ENCODE data around the gene ICOS. TPM values are rescaled to one million over a fixed set of nuclear protein-coding genes. Genes with fewer than 3 reads are reported as not detected.

Gene ICOS
- total RNA-seq, 1 experiment from 2014 or later = not detected

DNA sequence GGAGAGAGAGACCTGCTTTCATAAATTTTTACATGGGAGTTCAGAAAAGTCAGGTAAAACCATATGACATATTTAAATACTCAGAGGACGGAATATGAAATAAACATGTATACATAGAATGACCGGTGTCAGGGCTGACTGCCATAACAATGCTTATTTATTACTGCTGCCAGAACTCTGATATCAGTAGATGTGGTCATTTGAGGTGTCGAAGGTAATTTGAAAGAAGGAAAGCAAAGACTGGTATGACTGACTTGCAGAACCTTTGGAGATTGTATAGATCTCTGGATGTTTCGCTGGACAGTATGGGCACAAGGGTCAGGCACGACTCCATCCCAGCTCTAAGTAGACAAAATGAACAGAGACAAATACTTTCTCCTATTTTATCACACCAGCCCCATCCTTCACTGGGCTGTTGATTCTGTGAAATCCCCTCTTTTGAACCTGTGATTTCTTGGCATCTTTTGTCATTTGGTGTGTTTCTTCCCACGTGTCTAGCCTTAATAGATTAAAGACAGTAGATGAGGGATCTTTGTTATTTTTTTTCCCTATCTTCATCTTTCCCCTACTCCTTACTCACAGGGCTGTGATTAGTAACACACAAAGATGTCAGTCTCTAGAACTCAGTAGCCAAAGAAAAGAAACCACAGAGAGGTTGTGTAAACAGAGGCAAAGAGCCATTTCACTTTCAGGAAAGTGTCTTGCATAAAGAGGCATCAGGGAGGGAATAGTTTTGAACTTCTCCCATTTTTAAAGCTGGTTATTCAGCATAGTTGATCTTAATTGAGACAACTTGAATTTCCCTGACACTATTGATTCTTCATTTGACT, 61.6 kb downstream of the ICOS start:
- Histone ChIP-seq H3K36me3 (replicated peaks; ENCODE audit: control insufficient read depth, insufficient read depth, low read length) (no peaks in the 10 kb centered on the region), H3K4me3 (ENCODE audit: insufficient read depth, low read depth, low read length) (no peak overlapping the region), H3K27me3 (ENCODE audit: control insufficient read depth, insufficient read depth, low read length) (no peaks in the 10 kb centered on the region)
- no peak for DNase-seq

DNA sequence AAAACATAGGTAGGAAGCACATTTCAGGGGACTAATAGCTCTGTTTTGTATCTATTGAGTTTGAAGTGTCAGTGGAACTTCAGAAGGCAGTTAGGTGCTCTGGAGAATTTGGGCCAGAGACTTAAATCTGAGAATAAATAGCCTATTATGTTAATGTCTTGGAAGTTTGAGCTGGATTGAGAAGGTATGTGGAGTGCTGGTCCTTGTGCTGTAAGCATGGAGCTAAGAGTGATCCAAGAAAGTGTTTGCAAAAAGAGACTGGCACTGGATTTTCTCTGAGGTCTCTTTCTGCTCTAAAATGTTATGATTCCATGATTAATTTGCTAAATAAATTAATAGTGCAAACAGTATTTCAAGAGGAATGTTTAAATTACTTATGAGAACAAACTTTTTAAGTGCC, 63.3 kb downstream of the ICOS start:
- Histone ChIP-seq H3K36me3 (replicated peaks; ENCODE audit: control insufficient read depth, insufficient read depth, low read length) (no peaks in the 10 kb centered on the region), H3K27me3 (ENCODE audit: control insufficient read depth, insufficient read depth, low read length) (no peaks in the 10 kb centered on the region), H3K4me3 (ENCODE audit: insufficient read depth, low read depth, low read length) (no peak overlapping the region)
- DNase-seq = no peak

DNA sequence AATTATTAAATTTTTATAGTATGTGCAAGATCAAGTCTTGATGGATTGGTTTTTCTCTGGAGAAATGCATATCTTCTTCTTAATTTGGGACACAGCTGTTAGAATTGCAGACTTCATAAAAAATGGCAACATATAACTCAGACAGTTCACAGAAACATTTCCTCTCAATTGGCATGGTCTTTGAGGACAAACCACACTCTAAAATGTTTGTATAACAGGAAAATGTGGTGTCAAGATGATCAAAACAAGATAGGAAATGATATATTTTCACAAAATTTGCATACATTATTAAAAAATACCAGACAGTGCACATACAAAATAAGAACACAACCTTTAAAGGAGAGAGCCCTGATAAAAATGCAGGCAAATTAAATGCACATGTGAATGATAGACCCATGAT, 63.9 kb downstream of the ICOS start:
- H3K27me3 ChIP-seq (ENCODE audit: control insufficient read depth, insufficient read depth, low read length) = no peaks in the 10 kb centered on the region
- DNase-seq = no peak

DNA sequence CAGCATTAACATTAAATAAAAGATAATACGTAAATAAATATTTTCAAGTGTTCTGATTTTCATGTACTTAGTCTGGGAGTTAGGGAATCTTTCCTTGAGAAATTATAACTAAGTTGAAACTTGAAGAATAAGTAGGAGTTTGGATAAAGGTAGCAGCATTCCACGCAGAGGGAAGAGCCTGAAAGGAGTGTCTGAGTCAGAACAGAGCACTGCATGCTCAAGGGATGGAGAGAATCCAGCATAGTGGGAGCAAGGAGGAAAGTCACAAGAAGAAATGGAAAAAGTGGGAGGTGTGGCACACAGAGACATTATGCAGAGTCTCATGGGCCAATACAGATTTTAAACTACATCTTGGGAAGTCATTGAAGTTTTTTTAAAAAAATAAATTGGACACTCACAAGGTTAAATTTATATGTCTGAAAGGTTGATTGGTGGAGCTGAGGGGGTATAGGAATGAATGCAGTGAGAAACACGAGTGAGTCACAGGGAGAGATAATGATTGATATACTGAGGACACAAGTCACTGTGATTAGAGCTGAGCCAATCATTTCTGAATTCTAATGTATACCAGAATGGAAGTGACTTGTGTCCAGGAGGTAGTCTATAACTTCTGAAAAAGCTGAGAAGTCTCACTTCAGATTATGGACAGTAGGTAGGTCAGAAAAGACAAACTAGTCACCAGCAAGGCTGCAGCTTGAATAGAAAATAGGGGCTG, 66.9 kb downstream of the ICOS start:
- DNase-seq = no peak
- Histone ChIP-seq H3K27me3 (ENCODE audit: control insufficient read depth, insufficient read depth, low read length) (no peaks in the 10 kb centered on the region), H3K4me3 (ENCODE audit: insufficient read depth, low read depth, low read length) (no peak overlapping the region), H3K36me3 (replicated peaks; ENCODE audit: control insufficient read depth, insufficient read depth, low read length) (no peaks in the 10 kb centered on the region)

More for the DNA sequence above, 63.9 kb downstream of the ICOS start:
- Histone ChIP-seq H3K36me3 (replicated peaks; ENCODE audit: control insufficient read depth, insufficient read depth, low read length) (no peaks in the 10 kb centered on the region), H3K4me3 (ENCODE audit: insufficient read depth, low read depth, low read length) (no peak overlapping the region)

DNA sequence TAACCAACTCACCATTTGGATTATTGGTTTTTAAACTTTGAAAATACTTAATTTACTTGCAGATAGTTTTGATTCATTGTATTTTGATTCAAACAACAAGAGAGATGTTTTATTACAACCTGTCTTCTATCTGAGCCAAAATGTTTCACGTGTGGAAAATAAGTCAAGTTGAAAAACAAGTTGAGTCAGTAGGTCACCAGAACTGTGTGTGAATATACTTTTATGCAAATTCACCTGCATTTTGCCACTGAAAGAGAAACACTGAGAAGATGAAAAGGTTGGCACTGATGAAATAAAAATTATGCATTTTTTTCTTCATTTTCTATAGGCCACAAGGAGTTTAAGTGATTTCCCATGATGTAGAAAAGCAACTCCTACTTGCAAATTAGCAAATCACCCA, 68.3 kb downstream of the ICOS start:
- Histone ChIP-seq H3K27me3 (ENCODE audit: control insufficient read depth, insufficient read depth, low read length) (no peaks in the 10 kb centered on the region), H3K36me3 (replicated peaks; ENCODE audit: control insufficient read depth, insufficient read depth, low read length) (no peaks in the 10 kb centered on the region), H3K4me3 (ENCODE audit: insufficient read depth, low read depth, low read length) (no peak overlapping the region)
- DNase-seq = no peak

DNA sequence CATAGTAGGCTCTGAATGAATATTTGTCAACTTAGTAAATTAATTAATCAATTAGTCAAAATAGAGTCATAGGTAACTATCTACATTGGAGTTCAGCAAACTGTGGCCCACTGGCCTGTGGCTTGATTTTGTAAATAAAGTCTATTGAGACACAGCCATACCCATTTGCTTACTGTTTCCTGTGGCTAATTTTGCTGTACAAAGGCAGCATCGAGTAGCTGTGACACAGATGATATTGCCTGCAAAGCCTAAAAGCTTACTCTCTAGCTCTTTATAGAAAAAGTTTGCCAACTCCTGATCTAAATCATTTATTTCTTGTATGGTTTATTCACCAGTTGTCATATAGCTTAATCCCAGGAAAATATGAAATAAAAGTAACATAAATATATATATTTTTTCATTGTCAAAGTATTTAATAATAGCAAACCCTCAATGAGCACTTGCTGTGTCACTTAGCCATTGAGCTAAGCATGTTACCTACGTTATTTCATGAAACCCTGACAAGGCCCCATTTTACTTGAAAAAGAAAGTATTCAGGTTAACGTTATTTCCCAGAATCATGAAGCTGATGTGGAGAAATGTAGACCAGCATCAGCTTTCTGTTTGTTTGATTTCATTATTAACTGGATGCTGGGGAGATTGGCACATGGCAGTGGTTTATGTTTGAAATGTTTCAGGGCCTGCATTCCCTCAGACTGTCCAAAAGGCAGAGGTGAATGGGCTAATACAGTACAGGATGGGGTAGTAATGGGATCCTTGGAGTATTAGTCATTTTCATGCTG, 69.6 kb downstream of the ICOS start:
- H3K4me3 ChIP-seq (ENCODE audit: insufficient read depth, low read depth, low read length) = no peak overlapping the region
- H3K27me3 ChIP-seq (ENCODE audit: control insufficient read depth, insufficient read depth, low read length) = no peaks in the 10 kb centered on the region
- no peak for DNase-seq
- no peaks in the 10 kb centered on the region for H3K36me3 ChIP-seq (replicated peaks; ENCODE audit: control insufficient read depth, insufficient read depth, low read length)

DNA sequence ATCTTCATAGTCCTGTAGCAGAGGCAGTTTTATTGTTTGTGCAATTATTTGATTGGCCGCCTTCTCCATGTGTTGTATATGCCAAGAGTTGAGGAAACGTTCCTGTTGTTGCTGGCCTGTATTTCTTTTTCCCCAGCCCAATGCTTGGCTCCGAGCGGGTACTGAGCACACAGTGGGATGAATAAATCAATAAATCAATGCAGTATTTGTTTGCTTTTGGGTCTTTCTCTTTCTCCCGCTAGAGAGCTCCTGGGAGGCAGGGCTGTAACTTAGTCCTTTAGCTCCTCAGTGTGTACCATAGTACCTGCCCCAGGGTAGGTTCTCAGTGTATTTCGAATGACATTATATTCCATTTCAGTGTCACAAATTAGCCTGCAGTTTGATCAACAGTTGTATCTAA, 71.8 kb downstream of the ICOS start:
- no peaks in the 10 kb centered on the region for H3K36me3 ChIP-seq (replicated peaks; ENCODE audit: control insufficient read depth, insufficient read depth, low read length)
- no peaks in the 10 kb centered on the region for H3K27me3 ChIP-seq (ENCODE audit: control insufficient read depth, insufficient read depth, low read length)
- DNase-seq = no peak
- no peak overlapping the region for H3K4me3 ChIP-seq (ENCODE audit: insufficient read depth, low read depth, low read length)

DNA sequence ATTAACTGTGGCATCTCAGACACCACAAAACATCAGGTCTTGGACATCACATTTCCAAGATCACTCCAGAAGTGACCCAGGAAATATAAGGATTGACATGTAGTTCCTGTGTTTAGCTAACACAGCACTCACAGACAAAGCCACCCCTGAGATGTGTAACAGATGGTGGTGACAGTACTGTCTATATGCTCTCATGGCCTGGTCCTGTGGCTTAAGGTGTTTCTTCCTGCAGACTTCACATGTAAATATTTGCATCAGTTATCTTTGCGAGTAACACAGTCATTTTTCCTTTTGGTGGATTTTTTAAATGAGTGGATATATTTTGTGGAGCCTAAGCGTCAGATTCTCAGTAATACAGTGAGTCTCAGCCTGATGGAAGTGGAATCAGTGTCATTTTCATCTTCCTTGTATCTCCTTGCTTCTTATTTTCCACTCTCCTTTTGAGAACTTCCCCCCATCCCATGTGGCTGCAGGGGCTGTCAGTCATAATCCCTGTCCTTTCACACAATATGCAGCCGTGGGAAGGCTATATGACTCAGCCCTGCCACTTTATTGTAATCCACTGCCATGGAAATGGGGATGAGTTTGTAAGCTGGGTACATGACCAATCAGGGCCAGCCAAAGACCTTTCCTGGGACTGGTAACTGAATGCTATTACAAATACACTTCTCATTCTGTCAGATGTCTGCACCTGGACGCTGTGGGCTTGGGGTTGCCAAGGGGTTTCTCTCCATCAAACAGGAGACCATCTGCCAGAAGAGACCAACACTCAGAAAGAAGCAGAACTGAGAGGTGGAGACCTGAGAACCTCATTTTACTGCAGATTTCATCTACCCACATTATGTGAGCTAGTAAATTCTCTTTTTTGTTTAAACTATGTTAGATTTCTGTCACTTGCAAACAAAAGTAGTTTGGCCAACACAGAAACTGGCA, 74.3 kb downstream of the ICOS start:
- H3K36me3 ChIP-seq (replicated peaks; ENCODE audit: control insufficient read depth, insufficient read depth, low read length) = no peaks in the 10 kb centered on the region
- no peak for DNase-seq
- no peak overlapping the region for H3K4me3 ChIP-seq (ENCODE audit: insufficient read depth, low read depth, low read length)
- no peaks in the 10 kb centered on the region for H3K27me3 ChIP-seq (ENCODE audit: control insufficient read depth, insufficient read depth, low read length)

Other genes with a start within 250 kb of the ICOS start
- gene CD28, start 230.1 kb upstream of the ICOS start, total RNA-seq (2014; rRNA removed; shearing (Covaris generic)) = not detected in 2 replicates
- gene CTLA4, start 69.0 kb upstream of the ICOS start, total RNA-seq (2014; rRNA removed; shearing (Covaris generic)) = not detected in 2 replicates